Erythroblast (primary cell): Measurements from ENCODE around the gene NOSTRIN.
"Not testable (repeated sequence)": the region's sequence is repeated elsewhere in the genome, so short reads cannot be mapped to it uniquely, and the experiment has no call there.

Source experiments
- GATA1 ChIP-seq: IDR thresholded peaks from 2 replicates; pipeline ENCODE4 v1.6.1; 2011; ENCODE audit warnings: low read depth, mild to moderate bottlenecking, control low read depth, low read length, moderate library complexity
- POLR2A ChIP-seq: IDR thresholded peaks from 2 replicates; pipeline ENCODE4 v1.6.1; 2011; ENCODE audit warnings: mild to moderate bottlenecking, low read length

- TF ChIP-seq POLR2A, GATA1: not testable (repeated sequence)
Measured at GRCh38 chr2:168867164-168867563, 64.7 kb downstream of the NOSTRIN start.
